Mucosa of descending colon (tissue), 3 donors: ENCODE measurements around the gene SLC7A4. TPM values are rescaled to one million over a fixed set of nuclear protein-coding genes. Genes with fewer than 3 reads are reported as not detected.

Source experiments
- ATAC-seq: fragments of 200-7000 bp; cut with Tn5 transposase; one replicate; pipeline ENCODE4 v1.9.1; 2020; ENCODE audit warnings: mild to moderate bottlenecking, moderate library complexity
- DNase-seq, 3 donors: peaks; one replicate each; pipeline ENCODE4 v3.0.0-alpha.2; 2020
- H3K36me3 ChIP-seq: fragments of 200-600 bp; one replicate; pipeline ENCODE4 v1.8.0; 2021; ENCODE audit warnings: low read depth, mild to moderate bottlenecking
- H3K4me1 ChIP-seq: fragments of 200-600 bp; one replicate; pipeline ENCODE4 v1.8.0; 2021; ENCODE audit warnings: low read depth, mild to moderate bottlenecking
- H3K4me3 ChIP-seq: fragments of 200-600 bp; one replicate; pipeline ENCODE4 v1.8.0; 2021; ENCODE audit warnings: mild to moderate bottlenecking
- H3K9me3 ChIP-seq: fragments of 200-600 bp; one replicate; pipeline ENCODE4 v1.8.0; 2021; ENCODE audit warnings: mild to moderate bottlenecking
- CTCF ChIP-seq: fragments of 200-600 bp; IDR thresholded peaks from one replicate; pipeline ENCODE4 v1.8.0; 2022; ENCODE audit warnings: antibody characterized with exemption, mild to moderate bottlenecking
- intact Hi-C, 2 donors: fragments of 100-400 bp; cut with DNase I in 1 of 2; cut with micrococcal nuclease in 1 of 2; formaldehyde crosslinking; loops; one replicate each; pipeline versions ENCODE4 v1.11.0 to v1.11.1; 2022; cut with DNase I, micrococcal nuclease
- total RNA-seq, 3 donors: library from RNA; stranded (reverse); fragmentation: NEBNext Ultra II Directional in 2 of 3; extraction: Animal tissue kit (Norgen Biotek cat#: 25700) in 2 of 3; gene quantifications; one replicate each; pipeline versions ENCODE4 v1.2.1 to v1.2.4, GENCODE V29; 2021 to 2023
- donor health status: DM: no; HTN: no; CAD: no; lungs with moderate emphysema.
- donor health status: DM: no; HTN: no; CAD: no.
- donor health status: DM: no; HTN: yes; CAD: no.

Gene SLC7A4
- total RNA-seq, 3 donors from 2014 or later: 1.4 to 4.0 (median 2.4) TPM

GRCh38 chr22:20994902-20995241 is 37.5 kb downstream of the SLC7A4 start:
- H3K4me1 ChIP-seq: peaks cover 5% of the 10 kb centered on the region
- no peaks in the 10 kb centered on the region for H3K9me3 ChIP-seq
- no peak overlapping the region for H3K4me3 ChIP-seq
- TF ChIP-seq CTCF: no peak
- no peak for DNase-seq
- no peak for ATAC-seq
- no peaks in the 10 kb centered on the region for H3K36me3 ChIP-seq
- intact Hi-C loops: no loop called here

GRCh38 chr22:20994128-20994901 is 38.0 kb downstream of the SLC7A4 start:
- no peaks in the 10 kb centered on the region for H3K4me1 ChIP-seq
- no peaks in the 10 kb centered on the region for H3K36me3 ChIP-seq
- TF ChIP-seq CTCF: no peak
- DNase-seq: no peak
- H3K9me3 ChIP-seq: no peaks in the 10 kb centered on the region
- ATAC-seq: no peak
- intact Hi-C loops: no loop called here
- no peak overlapping the region for H3K4me3 ChIP-seq

- DNase-seq (no peak), ATAC-seq (no peak)
- H3K36me3 ChIP-seq: no peaks in the 10 kb centered on the region
- no peaks in the 10 kb centered on the region for H3K9me3 ChIP-seq
- TF ChIP-seq CTCF: no peak
- no peaks in the 10 kb centered on the region for H3K4me1 ChIP-seq
- H3K4me3 ChIP-seq: no peak overlapping the region
- intact Hi-C loops: no loop called here
Observed at GRCh38 chr22:20993304-20994127, 38.8 kb downstream of the SLC7A4 start.

GRCh38 chr22:20992456-20993303 is 39.7 kb downstream of the SLC7A4 start:
- Histone ChIP-seq H3K4me3 (no peak overlapping the region), H3K4me1 (no peaks in the 10 kb centered on the region), H3K36me3 (no peaks in the 10 kb centered on the region), H3K9me3 (no peaks in the 10 kb centered on the region)
- DNase-seq (no peak), ATAC-seq (no peak)
- TF ChIP-seq CTCF: no peak
- intact Hi-C loops: no loop called here

GRCh38 chr22:20992056-20992442 is 40.3 kb downstream of the SLC7A4 start:
- TF ChIP-seq CTCF: no peak
- Histone ChIP-seq H3K9me3 (no peaks in the 10 kb centered on the region), H3K4me3 (no peak overlapping the region), H3K36me3 (no peaks in the 10 kb centered on the region), H3K4me1 (no peaks in the 10 kb centered on the region)
- intact Hi-C loops: no loop called here
- no peak for ATAC-seq
- no peak for DNase-seq
